ENCODE data around the gene DNAH17.

DNAH17 gene

DNA sequence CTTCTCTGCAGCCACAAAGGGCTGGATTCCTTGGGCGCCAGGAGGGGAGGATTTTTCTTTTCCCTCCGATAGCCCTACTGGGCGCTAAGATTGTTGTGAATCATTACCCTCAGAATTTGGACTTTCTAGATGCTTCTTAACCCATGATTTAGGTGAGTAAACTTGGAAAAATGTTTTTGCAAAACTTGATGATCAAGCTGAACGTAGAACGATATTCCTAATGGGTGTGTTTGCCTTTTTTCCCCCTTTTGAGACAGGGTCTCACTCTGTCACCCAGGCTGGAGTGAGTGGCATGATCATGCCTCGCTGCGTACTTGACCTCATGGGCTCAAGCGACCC lies 155.0 kb downstream of the DNAH17 start:
- no peak for DNase-seq

DNA sequence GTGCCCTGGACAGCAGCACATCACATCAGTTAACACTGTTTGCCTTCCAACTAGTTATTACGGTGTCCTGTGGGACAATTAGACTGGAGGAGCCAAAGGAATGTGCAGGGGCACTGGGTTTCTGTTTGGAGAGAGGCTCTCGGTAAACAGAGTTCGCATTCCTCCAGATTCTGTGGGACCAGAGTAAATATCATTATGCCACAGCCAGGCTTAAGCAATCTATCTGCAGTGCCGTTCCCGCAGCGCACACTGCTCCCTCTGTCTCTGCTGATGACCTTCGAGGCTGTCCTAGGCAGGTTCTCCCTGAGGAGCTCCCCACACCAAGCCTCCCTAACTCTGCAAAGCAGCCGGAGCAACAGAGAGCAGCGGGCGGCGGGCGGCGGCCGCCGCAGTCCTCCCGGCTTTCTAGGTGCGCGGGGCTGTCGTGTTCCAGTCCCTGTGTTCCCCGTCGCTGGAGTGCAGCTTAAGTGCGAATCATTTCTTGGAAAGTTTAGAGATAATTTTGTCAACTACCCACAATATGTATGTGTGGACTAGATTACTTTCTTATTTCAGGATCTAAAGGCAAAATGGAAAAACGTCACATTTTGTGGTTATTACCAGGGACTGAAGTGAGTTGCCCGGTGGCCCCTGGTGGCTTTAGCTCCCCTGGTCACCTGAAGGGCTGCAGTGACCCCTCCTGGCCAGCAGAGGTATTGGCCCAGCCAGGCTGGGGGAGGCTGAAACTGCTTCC lies 155.5 kb downstream of the DNAH17 start:
- peak; percentile 51 for DNase-seq

DNA sequence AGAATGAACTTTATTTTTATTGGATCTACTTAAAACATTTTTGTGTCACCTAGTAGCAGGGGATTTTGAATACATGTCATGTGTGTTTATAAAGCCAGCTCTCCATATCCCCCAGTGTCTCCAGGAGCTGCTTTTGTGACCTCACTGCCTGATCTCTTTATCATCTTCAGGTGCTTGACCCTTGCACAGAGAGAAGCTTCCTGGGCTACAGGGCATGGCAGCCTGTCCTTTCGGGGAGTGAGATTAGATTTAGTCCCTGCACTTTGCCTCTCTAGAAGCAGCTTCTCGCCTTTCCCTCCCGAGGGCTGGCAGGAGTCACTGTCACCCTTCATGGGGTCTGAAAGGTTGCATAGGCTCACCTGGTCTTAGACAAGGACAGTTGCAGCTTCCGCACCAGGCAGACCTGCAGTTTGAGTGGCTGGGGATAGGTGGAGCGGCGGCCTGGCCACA lies 156.1 kb downstream of the DNAH17 start:
- DNase-seq: no peak

DNA sequence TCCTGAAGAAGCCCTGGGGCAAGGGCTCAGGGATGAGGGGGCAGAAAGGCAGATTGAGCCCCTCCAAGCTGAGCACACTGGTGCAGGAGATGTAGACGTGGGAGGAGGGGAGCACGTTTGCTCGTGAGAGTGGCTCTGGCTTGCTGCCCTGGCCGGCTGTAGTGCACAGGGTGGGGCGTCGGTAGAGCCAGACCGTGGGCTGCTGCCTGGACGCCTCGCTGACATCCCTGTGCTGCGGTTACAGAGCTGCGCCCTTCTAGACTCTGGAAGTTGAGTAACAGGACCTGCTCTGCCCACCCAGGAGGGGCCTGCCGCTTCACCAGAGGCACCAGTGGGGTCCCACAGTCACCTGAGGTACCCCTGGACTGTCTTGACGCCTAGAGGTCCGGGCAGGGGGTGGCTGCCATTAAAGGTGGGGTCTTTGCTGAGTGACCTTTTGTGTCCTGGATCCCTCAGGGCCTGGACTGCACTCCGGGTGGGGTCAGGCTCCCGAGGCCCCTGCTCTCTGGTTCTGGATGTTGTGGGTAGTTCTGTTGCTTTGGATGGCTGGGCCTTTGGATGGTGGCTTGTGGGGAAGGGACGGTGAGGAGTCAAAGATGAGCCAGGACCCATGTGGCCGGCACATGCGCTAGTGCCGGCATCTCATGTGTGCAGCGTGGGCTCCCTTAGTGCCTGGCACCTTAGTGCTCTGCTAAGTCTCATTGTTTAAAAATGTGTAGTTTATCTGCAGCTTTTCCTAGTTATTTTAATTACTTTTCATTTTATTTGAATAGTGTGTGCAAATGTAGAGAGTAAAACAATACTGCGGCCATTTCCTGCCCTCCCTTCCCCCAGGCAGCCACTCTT lies 157.0 kb downstream of the DNAH17 start:
- no peak for DNase-seq

DNA sequence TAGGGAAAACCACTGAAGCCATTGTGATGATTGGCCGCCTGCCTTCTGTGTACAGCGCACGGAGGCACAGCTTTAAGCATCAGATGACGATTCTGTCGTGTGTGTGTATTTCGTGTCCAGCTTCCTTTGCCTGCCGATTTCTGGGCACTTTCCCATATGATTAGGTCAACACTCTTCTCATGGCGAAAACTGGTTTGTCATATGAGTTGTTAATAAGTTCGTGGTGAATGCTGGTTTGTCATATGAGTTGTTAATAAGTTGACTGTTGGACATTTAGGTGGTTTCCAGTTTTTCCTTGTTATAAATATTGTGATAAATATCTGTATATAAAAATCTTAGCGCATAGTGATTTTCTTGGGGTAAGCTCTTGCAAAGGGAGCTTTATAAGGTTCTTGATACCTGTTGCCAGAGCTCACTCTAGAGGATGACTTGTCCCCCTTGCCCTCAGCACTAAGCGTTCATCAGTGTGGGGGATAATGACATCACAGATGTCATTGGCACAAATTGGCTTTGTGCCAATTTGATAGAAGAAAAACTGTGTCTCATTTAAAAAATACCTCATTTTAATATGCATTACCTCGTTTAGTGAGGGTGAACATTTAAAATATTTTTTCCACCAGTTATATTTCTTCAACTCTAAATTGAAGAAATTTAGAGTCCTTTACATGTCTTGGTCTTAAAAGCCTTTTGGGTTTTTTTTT lies 158.7 kb downstream of the DNAH17 start:
- DNase-seq: no peak

DNA sequence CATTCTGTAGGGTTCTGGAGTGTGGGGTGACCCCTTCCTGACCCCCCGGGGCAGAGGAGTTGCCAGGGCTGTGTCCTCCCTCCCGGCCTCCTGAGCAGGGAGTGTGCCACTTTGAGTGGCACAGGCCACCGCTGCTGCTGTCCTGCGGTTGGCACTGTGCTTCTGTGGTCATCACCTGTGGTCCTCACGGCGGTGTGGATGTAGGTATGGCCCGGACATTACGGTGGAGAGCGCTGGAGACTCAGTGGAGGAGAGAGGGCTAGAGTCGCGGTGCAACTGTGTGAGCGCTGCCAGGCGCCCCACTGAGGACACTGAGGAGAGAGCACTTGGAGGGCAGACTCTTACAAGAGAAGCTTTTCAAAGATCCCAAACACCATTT lies 159.7 kb downstream of the DNAH17 start:
- no peak for DNase-seq

DNA sequence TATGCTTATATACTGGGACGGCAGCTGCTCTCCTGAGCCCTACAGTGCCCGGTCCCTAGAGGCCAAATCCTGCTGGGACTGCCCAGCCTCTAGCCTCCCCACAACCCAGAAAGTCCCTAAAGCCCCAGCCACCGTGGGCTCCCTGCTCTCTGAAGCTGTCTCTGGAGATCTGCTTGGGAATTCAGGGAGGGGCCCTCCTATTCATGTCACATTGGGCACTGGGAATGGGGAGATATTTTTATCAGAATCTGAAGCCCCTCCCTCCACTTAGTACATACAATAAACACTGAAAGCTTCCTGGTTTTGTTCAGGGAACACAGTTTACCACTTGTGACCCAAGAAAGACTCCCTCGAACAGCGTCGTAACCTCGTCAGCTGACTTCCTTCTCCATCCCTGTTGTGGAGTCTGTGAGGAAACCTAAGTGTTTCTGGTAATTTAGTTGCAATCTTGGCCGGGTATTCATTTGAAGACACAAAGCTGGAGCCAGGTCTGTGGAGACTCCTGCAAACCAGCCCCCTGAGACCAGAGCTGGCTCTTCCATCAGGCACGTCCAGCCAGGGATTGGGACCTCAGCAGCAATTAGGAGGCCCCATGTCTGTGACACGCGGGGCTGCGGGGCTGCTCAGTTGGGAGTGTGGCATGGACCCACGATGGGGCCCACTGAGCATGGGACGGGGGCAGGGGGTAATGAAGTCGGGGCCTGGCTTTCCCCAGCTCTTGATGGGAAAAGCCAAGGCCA lies 160.2 kb downstream of the DNAH17 start:
- DNase-seq: no peak

DNA sequence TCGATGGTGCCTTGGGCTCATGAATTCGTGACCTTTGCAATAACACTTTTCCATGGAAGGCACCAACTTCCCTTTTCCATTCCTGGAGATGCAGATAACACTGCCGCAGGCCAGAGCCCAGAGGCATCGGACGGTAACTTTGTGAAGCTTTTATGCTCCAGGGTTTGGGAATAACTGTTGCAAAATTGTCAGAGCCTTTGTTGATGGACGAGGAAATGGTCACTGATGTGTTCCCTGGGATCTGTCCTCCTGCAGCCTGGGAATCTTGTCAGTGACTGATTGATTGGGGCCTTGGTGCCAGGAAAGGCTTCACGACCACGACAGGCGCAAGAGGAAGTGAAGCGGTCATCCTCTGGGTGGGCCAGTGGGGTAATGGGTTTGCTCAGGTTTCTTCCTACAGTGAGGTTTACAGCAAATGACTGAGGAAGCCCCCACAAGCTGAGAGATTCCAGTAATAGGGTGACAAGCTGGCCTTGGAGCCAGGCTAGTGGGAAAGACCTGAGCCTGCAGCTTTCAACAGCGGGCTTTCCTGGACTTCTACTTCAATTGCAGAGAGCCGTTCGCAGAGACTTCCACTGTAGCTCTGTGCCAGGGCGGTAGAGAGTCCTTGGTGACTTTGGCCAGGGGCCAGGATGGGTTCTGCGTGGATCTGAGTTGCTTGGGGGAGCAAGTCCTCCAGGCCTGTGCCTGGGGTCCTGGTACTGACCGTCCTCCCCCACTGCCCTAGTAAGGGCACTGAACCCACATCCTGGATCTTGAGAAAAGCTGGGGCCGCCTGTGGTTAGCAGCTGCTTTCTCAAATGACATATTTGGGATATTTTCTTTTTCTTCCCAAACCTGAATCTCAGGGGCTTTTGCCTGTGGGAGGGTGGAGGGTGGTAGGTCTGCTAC lies 161.1 kb downstream of the DNAH17 start:
- DNase-seq: no peak

DNA sequence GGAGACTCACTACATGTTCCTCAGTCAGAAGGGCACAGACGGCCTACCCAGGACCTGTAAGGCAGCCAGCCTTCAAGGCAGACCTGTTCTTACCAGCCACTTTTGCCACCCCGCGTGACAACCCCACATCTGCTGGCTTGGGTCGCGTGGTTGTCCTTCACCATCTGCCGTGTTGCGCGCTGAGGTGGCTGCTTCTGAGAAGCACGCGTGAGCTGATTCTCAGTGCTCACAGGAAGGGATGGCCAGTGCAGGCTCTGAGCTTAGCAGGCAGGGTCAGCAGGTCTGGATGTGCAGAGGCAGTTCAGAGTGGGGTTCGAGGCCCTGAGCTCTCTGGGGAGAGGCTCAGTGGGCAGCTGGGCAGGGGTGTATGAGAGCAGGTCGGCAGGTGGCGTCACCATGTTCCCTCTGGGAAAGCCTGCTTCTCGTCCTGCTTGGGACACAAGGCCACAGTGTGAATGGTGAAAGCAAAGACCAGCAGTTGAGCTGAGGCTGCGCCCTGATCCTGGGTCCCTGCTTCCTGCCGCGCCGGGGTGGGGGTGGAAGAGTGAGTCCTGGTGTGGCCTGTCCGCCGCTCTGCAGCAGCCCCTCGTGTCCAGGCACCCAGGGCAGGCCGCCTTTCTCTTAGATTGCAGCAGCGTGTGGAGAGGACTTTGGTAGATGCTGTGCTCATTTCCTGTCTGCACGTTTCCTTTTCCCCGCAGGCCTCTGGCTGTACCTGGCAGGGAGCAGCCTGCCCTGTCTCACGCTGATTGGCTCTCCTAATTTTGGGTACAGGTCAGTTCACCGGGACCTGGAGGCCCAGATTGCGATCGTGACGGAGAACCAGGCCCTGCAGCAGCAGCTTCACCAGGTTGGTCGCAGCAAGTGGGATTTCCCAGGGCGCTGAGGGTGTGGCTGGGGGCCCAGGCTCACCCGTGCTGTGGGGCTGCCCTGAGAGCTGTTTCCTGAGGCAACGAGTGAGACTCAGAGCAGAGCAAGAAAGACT lies 162.7 kb downstream of the DNAH17 start:
- DNase-seq: no peak

DNA sequence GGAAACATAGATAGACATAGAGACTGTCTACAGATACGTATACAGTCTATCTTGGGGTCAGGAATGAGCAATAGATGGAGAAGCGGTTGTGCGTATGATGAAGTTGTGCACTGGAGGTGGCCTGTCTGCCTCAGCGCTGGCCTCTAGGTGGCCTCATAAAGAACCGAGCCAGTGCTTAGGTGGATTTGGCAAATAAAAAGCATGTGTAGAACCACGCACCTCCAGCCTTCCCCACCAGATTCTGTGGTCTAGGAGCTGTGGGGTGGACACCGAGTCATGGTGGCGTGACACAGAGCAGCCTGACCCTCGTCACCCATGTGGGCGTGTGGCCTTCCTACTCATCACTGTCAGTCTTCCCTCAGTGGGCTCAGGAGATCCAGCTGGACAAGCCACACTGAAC lies 164.8 kb downstream of the DNAH17 start:
- DNase-seq: no peak

DNA sequence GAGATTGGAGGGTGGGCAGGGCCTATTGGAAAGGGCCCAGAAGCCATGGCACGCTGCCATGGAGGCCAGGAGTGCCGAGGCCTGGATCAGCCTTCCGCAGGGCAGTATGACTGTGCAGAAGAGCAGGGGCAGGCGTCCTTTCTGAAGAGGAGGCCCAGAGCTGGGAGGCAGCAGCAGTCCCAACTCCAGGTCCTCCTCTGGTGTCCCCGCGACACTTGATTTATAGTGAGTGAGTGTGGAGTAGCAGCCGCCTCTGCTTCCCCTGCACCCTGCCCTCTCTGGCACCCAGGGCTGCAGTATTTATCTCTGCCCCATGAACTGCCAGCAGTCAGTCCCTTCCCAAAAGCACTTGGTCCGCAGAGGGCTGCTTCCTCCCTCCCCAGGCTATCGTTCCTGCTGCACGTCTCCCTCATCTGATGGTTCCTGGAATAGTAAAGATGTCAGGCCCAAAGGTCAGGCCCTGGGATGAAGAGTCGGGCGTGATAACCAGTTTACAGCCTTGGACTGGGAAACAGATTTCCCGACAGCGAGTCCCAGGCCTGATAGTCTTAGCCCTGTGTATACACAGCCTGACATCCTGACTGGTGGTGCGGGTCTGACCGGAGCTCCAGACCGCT lies 165.8 kb downstream of the DNAH17 start:
- no peak for DNase-seq

DNA sequence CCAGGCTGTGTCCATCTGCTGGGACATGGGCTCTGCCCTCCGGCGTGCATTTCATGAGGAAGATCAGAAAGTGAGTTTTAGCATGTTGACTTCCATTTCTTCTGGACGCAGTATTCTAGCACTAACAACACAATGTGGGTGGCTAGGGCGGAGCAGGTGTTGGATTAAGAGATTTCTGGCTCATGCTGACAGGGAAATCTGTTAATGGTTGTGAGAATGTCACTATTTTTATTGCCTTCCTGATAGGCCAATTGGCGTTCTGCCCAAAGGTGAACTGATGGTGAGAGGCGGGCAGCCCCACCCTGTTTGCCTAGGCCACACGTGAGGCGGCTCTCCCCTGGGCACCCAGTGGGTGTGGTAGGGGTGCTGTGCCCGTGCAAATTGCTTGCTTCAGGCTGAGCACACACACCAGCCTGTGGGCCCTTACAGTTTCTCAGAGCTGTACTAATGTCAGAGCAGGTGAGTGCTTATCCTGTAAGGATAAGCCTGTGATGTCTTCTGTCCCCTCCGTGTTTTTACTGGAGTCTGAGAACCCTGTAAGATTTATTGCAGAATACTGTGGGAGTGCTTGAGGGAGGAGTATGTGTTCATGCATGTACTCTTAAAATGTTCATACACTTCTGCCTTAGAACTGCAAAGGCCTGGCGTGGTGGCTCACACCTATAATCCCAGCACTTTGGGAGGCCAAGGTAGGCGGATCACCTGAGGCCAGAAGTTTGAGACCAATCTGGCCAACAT lies 167.8 kb downstream of the DNAH17 start:
- no peak for DNase-seq

DNA sequence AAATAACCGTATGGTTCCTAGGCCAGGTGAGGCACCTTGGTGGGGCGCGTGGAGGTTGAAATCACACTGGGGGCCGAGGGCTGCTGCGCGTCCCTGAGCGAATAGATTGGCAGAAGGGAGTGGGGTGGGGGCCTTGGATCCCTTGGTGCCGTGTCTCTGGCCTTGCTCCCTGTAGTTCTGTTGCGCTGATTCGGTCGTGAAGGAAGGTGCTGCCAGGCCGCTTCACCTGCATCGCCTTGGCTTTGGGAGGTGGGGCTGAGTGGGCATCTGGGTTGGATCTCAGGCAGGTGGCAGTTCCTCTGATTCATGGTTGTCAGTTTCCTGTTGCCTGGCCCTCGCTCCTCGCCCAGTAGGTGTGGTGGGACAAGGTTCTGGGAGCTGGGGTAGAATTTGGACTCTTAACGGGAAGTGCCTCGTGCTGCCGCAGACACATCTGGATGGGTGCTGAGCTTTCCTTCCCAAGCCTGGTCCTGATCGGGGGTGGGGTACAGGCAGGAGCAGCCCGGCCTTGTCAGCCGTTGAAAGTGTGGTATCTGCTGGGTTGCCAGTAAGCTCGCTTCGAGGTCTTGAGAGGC lies 168.6 kb downstream of the DNAH17 start:
- DNase-seq: no peak

DNA sequence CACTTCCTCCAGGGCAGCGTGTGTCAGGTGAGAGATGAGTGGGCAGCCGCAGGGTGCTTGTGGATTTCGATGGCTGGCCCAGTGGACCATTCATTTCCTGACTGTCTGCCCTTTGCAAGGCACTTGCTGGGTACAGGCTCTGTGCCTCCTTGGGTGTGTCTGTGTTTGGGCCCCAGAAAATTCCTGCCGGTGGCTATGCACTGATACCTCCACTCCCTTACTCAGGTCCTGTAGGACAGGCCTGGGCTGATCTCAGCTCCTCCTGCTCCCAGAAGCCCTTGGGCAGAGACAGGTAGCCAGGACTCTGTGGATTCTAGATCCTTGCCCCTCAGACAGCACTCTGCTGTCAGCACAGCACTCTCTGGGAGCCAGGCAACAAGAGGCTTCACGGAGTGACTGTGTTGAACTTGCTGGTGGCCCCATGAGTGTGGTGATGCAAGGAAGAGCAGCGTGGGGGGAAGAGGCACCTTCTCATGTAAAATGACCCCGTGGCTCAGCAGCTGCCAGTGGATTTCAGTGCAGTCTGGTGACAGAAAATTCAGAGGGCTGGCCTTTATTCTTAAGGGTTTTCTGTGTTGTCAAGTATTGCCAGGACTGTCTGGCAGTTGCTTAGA lies 169.7 kb downstream of the DNAH17 start:
- no peak for DNase-seq

DNA sequence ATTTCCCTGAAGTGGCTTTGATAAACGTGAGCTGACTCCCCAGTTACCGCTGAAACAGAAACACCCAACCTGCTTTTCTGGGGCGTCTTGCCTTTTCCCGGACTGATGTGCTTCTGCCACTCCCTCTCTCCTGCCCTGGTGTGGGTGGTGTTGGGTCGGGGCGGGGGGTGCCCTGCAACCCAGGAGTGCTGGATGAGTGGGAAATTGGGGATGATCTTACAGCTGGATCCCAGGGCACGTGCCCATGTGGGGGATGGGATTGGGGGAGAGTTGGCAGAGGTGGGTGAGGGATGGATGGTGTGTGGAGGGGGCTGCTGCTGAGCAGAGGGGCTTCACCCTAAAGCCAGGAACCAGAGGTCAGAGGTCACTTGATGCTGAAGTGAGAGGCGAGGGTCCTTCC lies 170.3 kb downstream of the DNAH17 start:
- no peak for DNase-seq

DNA sequence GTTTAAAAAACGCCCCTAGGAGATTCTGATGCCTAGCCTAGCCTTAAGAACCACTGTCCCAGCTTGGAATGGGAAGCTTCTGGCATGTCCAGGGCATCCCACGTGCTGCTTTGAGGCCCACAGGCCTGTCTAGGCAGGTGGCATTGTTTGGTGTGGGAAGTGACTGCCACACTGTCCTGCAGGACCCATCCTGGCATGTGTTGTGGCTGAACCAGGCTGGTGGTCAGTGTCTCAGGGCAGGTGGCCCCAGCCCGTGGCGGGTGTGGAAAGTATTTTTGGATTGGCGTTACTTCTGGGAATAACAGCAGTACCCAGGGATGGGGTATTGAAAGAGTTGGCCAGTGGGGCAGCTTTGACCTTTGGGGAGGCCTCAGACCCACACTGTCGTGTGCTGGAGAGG lies 170.8 kb downstream of the DNAH17 start:
- DNase-seq: no peak

DNA sequence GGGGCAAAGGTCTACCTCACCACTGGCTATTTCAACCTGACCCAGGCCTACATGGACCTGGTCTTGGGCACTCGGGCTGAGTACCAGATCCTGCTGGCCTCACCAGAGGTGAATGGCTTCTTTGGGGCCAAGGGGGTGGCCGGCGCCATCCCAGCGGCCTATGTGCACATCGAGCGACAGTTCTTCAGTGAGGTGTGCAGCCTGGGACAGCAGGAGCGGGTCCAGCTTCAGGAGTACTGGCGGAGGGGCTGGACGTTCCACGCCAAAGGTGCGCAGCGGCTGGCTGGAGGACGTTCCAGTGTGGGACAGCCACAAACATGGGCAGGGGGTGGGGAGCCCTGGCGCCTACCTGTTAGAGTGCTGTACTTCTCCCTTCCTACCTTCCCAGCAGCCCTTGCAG lies 173.4 kb downstream of the DNAH17 start:
- no peak for DNase-seq

DNA sequence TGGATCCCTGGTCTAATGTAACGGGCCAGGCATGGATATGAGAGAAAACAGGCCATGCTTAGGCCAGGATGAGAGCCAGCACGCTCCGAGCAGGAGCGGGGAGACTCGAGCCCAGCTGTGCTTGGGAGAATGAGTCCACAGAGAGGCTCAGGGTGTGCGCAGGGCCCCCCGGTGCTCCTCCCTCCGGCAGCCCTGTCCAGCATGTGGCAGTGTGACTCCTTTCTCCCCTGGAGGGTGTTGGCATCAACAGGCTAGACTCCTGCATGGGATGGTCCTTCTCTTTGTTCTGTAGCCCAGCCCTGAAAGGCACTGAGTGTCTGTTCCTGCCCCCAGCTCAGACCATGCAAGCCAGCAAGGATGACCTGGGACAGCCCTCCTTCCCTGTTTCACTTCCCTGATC lies 175.3 kb downstream of the DNAH17 start:
- DNase-seq: no peak

DNA sequence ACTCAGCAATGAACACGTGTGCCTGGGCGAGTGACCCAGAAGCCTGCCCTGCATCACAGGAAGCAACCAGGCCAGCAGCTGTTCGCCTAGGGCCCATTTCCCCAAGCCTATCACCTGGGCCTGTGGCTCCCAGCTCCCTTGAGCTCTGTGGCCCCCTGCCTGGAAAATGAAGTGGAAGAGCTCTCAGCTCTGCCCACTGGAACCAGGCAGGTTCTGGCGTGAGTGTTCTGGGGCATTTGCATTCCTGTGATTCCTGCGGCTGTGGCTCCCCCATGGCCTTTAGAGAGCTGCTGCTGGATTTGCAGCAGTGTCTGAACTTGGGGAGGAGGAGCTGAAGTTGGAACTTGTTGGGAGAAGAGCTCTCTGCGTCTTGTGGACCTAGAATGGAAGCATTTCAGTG lies 175.9 kb downstream of the DNAH17 start:
- no peak for DNase-seq

All from amniotic stem cell (primary cell).